Parietal lobe (tissue), 2 donors: ENCODE measurements around the gene ZFPM1. TPM values are rescaled to one million over a fixed set of nuclear protein-coding genes. Genes with fewer than 3 reads are reported as not detected.

Source experiments
- small RNA-seq: library from RNA; depleted of rRNA; stranded (forward); fragments of <200 nt; gene quantifications from one replicate; pipeline ENCODE3, GENCODE V24; 2014; ENCODE audit warnings: low replicate concordance
- total RNA-seq: library from RNA; depleted of rRNA; stranded (reverse); fragments of >200 nt; gene quantifications from one replicate; pipeline ENCODE4 v1.2.3, GENCODE V29; 2014

The ZFPM1 gene
- 2.2 TPM for total RNA-seq

DNA sequence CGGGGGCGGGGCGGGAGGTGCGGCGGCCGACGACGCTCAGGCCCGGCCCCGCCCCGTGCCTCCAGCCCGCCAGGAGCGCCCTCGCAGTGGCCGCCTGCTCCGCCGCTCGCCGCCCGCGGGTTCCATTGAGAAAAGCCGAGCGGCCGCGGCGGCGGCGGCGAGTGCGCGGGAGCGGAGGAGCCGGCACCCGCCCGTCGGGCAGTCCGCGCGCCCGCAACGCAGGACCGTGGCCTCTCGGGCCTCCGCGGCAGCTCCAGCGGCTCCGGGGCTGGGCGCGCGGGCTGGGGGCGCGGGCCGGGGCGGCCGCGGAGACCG, at the start of gene ZFPM1:
ZFPM1 (plus strand) TSS at position 64 of the 315 bp plus-strand sequence. CDS start 359 bp downstream, outside the sequence.

DNA sequence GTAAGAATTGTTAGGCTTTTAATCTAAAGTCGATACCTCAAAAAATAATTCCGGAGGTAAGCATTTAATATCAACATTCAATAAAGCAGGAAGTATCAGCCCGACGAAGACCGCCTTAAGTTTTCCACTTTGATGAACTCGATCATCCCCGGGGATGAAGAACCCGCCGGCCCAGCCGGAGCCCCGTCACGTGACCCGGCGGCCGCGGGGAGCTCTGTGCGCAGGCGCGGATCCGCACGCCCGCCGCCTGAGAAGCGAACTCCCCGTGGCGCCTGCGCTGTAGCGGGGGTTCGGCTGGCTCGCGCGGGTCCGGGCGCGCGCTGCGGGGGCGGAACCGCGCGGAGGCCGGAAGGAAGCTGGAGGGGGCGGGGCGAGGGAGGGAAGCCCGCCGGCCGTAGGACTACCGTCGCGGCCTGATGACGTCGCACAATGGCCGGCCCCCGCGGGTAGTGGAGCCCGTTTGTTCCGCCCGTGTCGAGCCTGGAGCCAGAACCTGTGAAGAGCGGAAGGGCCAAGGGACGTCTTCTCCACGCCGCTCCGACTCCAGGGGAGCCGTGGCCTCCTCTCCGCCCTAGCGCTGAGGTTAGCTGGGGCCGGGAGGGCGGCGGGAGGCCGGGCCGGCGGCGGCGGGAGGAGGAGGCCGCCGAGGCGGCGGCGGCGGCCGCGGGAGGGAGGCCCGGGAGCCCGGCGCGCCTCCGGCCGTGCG, 117.1 kb downstream of the ZFPM1 start, which contains the start of gene ZC3H18:
ZC3H18 (plus strand) TSS at position 419 of the 706 bp plus-strand sequence. CDS start 6,721 bp downstream, outside the sequence.

Small RNAs within 50 kb of the gene (small RNA-seq; reads per million reads assigned to genes)
- not detected for gene MIR5189

Other genes starting within 250 kb of the ZFPM1 start
- gene ZNF469, start 70.3 kb upstream of the ZFPM1 start, total RNA-seq, result 0.63 TPM
- 21.9 TPM for gene ZC3H18, start 117.1 kb downstream of the ZFPM1 start, total RNA-seq
- not detected for gene IL17C, start 185.3 kb downstream of the ZFPM1 start, total RNA-seq
- gene CYBA, start 197.8 kb downstream of the ZFPM1 start, total RNA-seq, result 17.2 TPM
- 79.5 TPM for gene MVD, start 209.8 kb downstream of the ZFPM1 start, total RNA-seq
- not detected for gene SNAI3, start 233.2 kb downstream of the ZFPM1 start, total RNA-seq